Endodermal cell (in vitro differentiated cells): ENCODE data around the gene LAMA2. TPM values are rescaled to one million over a fixed set of nuclear protein-coding genes. Genes with fewer than 3 reads are reported as not detected.

Experiments
- DNase-seq: peaks from one replicate; pipeline ENCODE4 v3.0.0-alpha.2; 2017
- H3K27ac ChIP-seq: 2 replicates; pipeline ENCODE4 v1.5.1; 2013; ENCODE audit warnings: mild to moderate bottlenecking, low read depth, low read length, moderate library complexity
- H3K27me3 ChIP-seq: 2 replicates; pipeline ENCODE4 v1.6.1; 2013; ENCODE audit warnings: mild to moderate bottlenecking, low read length, moderate library complexity; ENCODE audit not compliant: insufficient read depth, control insufficient read depth, poor library complexity, severe bottlenecking
- H3K36me3 ChIP-seq: 2 replicates; pipeline ENCODE4 v1.7.0; 2013; ENCODE audit warnings: mild to moderate bottlenecking, low read length, moderate library complexity; ENCODE audit not compliant: control insufficient read depth, insufficient read depth
- H3K4me1 ChIP-seq: one replicate; pipeline ENCODE4 v1.7.0; 2013; ENCODE audit warnings: low read length; ENCODE audit not compliant: control insufficient read depth, insufficient read depth
- H3K4me3 ChIP-seq: 2 replicates; pipeline ENCODE4 v1.5.1; 2013; ENCODE audit warnings: mild to moderate bottlenecking, low read length, moderate library complexity
- H3K9ac ChIP-seq: 2 replicates; pipeline ENCODE4 v1.6.1; 2013; ENCODE audit warnings: mild to moderate bottlenecking, low read length, moderate library complexity; ENCODE audit not compliant: poor library complexity, severe bottlenecking; ENCODE audit errors: extremely low read depth
- H3K9me3 ChIP-seq: 2 replicates; pipeline ENCODE4 v1.6.1; 2013; ENCODE audit warnings: mild to moderate bottlenecking, low read length, moderate library complexity; ENCODE audit not compliant: control insufficient read depth
- H3K27ac Mint-ChIP-seq: 2 replicates; pipeline ENCODE4 v1.8.0; 2020; ENCODE audit warnings: mixed read lengths
- H3K27me3 Mint-ChIP-seq: 2 replicates; pipeline ENCODE4 v1.8.0; 2021; ENCODE audit warnings: mild to moderate bottlenecking, mixed read lengths; ENCODE audit not compliant: insufficient read depth
- H3K36me3 Mint-ChIP-seq: 2 replicates; pipeline ENCODE4 v1.8.0; 2020; ENCODE audit warnings: low read depth, mixed read lengths
- H3K4me1 Mint-ChIP-seq: 2 replicates; pipeline ENCODE4 v1.8.0; 2020; ENCODE audit warnings: mixed read lengths
- H3K4me3 Mint-ChIP-seq: 2 replicates; pipeline ENCODE4 v1.8.0; 2020; ENCODE audit warnings: mild to moderate bottlenecking, moderate library complexity, mixed read lengths
- H3K9me3 Mint-ChIP-seq: 2 replicates; pipeline ENCODE4 v1.8.0; 2020; ENCODE audit warnings: mild to moderate bottlenecking, mixed read lengths
- WGBS, 2 experiments: methylation state at CpG; one replicate each; pipeline versions ENCODE4 v1.1.5 to v1.1.7; 2013; ENCODE audit warnings: missing lambda C conversion rate in 2 of 2, mixed read lengths in 1 of 2; ENCODE audit not compliant: insufficient coverage in 1 of 2, insufficient read length in 1 of 2; 5-methylcytosine and 5-hydroxymethylcytosine counted together
- total RNA-seq, 2 donors: library from RNA; stranded (reverse); fragmentation: NEBNext Ultra II Directional in 1 of 2; extraction: Animal tissue kit (Norgen Biotek cat#: 25700) in 1 of 2; gene quantifications; 2 replicates in 1 of 2; 3 replicates in 1 of 2; pipeline ENCODE4 v1.2.1, GENCODE V29; 2021
- TF ChIP-seq, protein P1 (sequence below): fragments of 200-600 bp; sonication (generic); conservative IDR thresholded peaks from 2 replicates; pipeline ENCODE4 v1.5.0; 2021; ENCODE audit warnings: antibody characterized with exemption, mild to moderate bottlenecking

LAMA2 gene
- total RNA-seq, 2 donors from 2014 or later, result 2.3 to 4.1 TPM

GRCh38 chr6:129030215-129030614, 147.3 kb downstream of the LAMA2 start:
- WGBS, 2 experiments, result 100% methylated on average over 1 of the region's 1 CpG; no CpG with 5 or more reads in 1 of the 2 experiments
- DNase-seq, result no peak
- TF ChIP-seq, protein P1, sequence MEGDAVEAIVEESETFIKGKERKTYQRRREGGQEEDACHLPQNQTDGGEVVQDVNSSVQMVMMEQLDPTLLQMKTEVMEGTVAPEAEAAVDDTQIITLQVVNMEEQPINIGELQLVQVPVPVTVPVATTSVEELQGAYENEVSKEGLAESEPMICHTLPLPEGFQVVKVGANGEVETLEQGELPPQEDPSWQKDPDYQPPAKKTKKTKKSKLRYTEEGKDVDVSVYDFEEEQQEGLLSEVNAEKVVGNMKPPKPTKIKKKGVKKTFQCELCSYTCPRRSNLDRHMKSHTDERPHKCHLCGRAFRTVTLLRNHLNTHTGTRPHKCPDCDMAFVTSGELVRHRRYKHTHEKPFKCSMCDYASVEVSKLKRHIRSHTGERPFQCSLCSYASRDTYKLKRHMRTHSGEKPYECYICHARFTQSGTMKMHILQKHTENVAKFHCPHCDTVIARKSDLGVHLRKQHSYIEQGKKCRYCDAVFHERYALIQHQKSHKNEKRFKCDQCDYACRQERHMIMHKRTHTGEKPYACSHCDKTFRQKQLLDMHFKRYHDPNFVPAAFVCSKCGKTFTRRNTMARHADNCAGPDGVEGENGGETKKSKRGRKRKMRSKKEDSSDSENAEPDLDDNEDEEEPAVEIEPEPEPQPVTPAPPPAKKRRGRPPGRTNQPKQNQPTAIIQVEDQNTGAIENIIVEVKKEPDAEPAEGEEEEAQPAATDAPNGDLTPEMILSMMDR, result no peak
- H3K9ac ChIP-seq, result no peak overlapping the region
- H3K9me3 ChIP-seq, result no peaks in the 10 kb centered on the region
- no peaks in the 10 kb centered on the region for H3K27me3 ChIP-seq
- Mint-ChIP-seq H3K9me3 (no peaks in the 10 kb centered on the region), H3K4me3 (peak overlapping the region; percentile 15), H3K27ac (peak overlapping the region; percentile 24), H3K27me3 (no peaks in the 10 kb centered on the region), H3K36me3 (no peaks in the 10 kb centered on the region), H3K4me1 (peaks cover 28% of the 10 kb centered on the region)
- peak overlapping the region; percentile 37 for H3K4me3 ChIP-seq
- H3K4me1 ChIP-seq, result peaks cover 7% of the 10 kb centered on the region
- H3K36me3 ChIP-seq, result no peaks in the 10 kb centered on the region
- H3K27ac ChIP-seq, result no peak overlapping the region

GRCh38 chr6:129031051-129031599, 148.2 kb downstream of the LAMA2 start:
- no peaks in the 10 kb centered on the region for H3K9me3 ChIP-seq
- H3K27me3 ChIP-seq, result no peaks in the 10 kb centered on the region
- H3K36me3 ChIP-seq, result no peaks in the 10 kb centered on the region
- H3K27me3 Mint-ChIP-seq, result no peaks in the 10 kb centered on the region
- H3K27ac Mint-ChIP-seq, result no peak overlapping the region
- no peak overlapping the region for H3K27ac ChIP-seq
- TF ChIP-seq, protein P1, result no peak
- H3K4me3 Mint-ChIP-seq, result no peak overlapping the region
- WGBS, 2 experiments, result no CpG with 5 or more reads among the region's 1 CpG
- H3K9me3 Mint-ChIP-seq, result no peaks in the 10 kb centered on the region
- H3K4me1 ChIP-seq, result peaks cover 7% of the 10 kb centered on the region
- no peak overlapping the region for H3K4me3 ChIP-seq
- DNase-seq, result no peak
- no peaks in the 10 kb centered on the region for H3K36me3 Mint-ChIP-seq
- peaks cover 28% of the 10 kb centered on the region for H3K4me1 Mint-ChIP-seq
- no peak overlapping the region for H3K9ac ChIP-seq

DNA sequence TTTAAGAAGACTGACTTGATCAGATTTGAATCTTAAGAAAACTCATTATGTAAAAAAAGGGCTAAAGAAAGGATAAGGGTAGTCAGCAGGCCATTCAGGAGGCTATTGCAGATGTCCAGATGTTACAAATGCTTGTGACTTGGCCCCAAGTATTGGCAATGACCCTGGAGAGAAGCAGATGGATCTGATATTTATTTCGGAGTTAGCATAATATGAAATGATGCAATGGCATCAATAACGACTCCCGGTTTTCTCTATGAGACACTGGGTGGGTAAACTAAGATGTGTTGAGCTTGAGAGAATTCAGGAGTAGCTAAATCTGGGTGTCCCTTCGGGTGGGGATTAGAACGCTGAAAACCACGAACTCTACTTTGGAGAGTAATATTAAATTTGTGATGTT, 149.7 kb downstream of the LAMA2 start:
- TF ChIP-seq, protein P1, result no peak

More for the DNA sequence above, 149.7 kb downstream of the LAMA2 start:
- H3K9ac ChIP-seq, result no peak overlapping the region
- 91 to 96% methylated on average over 4 to 6 of the region's 6 CpGs for WGBS, 2 experiments
- H3K4me1 Mint-ChIP-seq, result peaks cover 28% of the 10 kb centered on the region
- H3K27me3 Mint-ChIP-seq, result no peaks in the 10 kb centered on the region
- no peak overlapping the region for H3K27ac Mint-ChIP-seq
- H3K36me3 Mint-ChIP-seq, result no peaks in the 10 kb centered on the region
- no peaks in the 10 kb centered on the region for H3K27me3 ChIP-seq
- DNase-seq, result no peak
- no peaks in the 10 kb centered on the region for H3K9me3 ChIP-seq
- H3K4me3 ChIP-seq, result no peak overlapping the region
- H3K9me3 Mint-ChIP-seq, result peaks cover 2% of the 10 kb centered on the region
- H3K27ac ChIP-seq, result no peak overlapping the region
- H3K4me3 Mint-ChIP-seq, result no peak overlapping the region
- no peaks in the 10 kb centered on the region for H3K36me3 ChIP-seq
- H3K4me1 ChIP-seq, result peaks cover 7% of the 10 kb centered on the region
